ENCODE measurements around the gene STAB2. TPM values are rescaled to one million over a fixed set of nuclear protein-coding genes. Genes with fewer than 3 reads are reported as not detected.
"Not testable (repeated sequence)": the region's sequence is repeated elsewhere in the genome, so short reads cannot be mapped to it uniquely, and the experiment has no call there.

STAB2 gene
- total RNA-seq, 1 experiment from 2014 or later, result not detected

- no peak for DNase-seq (ENCODE audit: low read depth)
These were observed 220.6 kb downstream of the STAB2 start for GRCh38 chr12:103807561-103808238.

GRCh38 chr12:103808239-103808880 is 221.3 kb downstream of the STAB2 start:
- no peak for DNase-seq (ENCODE audit: low read depth)

GRCh38 chr12:103809154-103809553 is 222.1 kb downstream of the STAB2 start:
- DNase-seq (ENCODE audit: low read depth), result no peak

- not testable (repeated sequence) for DNase-seq (ENCODE audit: low read depth)
These were observed 222.6 kb downstream of the STAB2 start for GRCh38 chr12:103809639-103810038.

GRCh38 chr12:103810111-103810510 is 223.0 kb downstream of the STAB2 start:
- peak; percentile 21 for DNase-seq (ENCODE audit: low read depth)

- no peak for DNase-seq (ENCODE audit: low read depth)
These were observed 224.7 kb downstream of the STAB2 start for GRCh38 chr12:103811791-103812190.

GRCh38 chr12:103812789-103813188 is 225.7 kb downstream of the STAB2 start:
- DNase-seq (ENCODE audit: low read depth), result no peak

GRCh38 chr12:103813426-103813825 is 226.4 kb downstream of the STAB2 start:
- DNase-seq (ENCODE audit: low read depth), result no peak

GRCh38 chr12:103813949-103814348 is 226.9 kb downstream of the STAB2 start:
- DNase-seq (ENCODE audit: low read depth), result no peak

GRCh38 chr12:103814436-103814835 is 227.4 kb downstream of the STAB2 start:
- DNase-seq (ENCODE audit: low read depth), result no peak

Other genes with a start within 250 kb of the STAB2 start
- not detected in 2 replicates for gene C12orf42, start 91.3 kb upstream of the STAB2 start, total RNA-seq (2014; rRNA removed)

All from LHCN-M2 (cell line).